HPDE6-E6E7 (cell line): ENCODE measurements around the gene CSNK1D.

Experiments used
- DNase-seq: peaks from one replicate; pipeline ENCODE4 v3.0.0; 2011; ENCODE audit warnings: missing footprints; ENCODE audit errors: extremely low spot score

The CSNK1D gene

DNA sequence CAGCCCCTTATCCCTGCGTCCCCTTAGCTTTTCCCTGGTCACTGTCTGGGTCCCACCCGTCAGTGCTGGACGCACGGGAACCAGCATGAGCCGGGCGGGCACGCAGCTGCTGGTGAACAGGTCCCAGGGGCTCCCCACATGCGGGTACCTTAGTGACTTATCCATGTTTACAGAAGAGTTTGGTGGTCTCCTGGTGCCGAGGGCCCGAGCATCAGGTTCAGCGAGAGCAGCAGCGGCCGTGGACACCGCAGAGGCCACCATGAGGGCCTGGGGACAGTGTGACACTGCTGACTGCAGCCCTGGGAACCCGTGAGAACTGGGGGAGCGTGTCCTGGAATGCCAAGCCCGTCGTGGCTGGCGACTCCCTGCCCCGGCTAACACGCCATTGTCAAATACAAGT, 37.4 kb upstream of the CSNK1D start:
- no peak for DNase-seq

DNA sequence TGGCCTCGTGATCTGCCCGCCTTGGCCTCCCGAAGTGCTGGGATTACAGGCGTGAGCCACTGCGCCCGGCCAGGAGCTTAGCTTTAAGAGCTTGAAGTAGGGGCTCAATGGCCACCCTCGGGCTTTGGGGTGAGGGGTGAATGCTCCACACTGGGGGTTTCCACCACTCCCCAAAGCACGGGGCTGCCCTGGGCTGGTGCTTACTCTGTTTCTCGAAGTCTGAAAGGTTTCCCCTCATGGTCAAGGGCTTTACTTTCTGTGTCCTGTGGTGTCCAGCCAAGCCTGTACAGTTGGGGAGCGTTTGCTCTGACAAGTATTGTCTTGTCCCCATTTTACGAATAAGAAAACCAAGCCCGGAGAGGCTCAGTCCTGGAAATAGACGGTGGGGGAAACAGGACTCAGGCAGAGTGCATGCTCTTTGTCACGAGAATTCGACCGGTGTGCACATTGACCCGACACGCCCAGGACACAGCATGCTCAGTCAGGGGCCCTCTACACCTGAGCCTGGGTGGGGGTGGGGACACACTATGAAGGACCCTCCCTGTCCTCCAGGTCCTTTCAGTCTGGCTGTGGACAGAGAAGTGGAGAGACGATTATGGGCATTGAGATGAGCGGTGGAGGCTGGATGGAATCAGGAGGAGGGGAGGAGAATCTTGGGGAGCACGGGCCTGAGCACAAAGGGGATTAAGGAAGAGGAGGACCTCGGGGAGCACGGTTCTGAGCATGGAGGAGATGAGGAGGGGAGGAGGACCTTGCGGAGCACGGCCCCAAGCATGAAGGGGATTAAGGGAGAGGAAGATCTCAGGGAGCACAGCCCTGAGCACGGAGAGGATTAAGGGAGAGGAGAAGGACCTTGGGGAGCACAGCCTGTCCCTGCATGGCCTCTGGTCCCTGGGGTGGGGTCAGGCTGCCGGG, 36.4 kb upstream of the CSNK1D start:
- DNase-seq = no peak

DNA sequence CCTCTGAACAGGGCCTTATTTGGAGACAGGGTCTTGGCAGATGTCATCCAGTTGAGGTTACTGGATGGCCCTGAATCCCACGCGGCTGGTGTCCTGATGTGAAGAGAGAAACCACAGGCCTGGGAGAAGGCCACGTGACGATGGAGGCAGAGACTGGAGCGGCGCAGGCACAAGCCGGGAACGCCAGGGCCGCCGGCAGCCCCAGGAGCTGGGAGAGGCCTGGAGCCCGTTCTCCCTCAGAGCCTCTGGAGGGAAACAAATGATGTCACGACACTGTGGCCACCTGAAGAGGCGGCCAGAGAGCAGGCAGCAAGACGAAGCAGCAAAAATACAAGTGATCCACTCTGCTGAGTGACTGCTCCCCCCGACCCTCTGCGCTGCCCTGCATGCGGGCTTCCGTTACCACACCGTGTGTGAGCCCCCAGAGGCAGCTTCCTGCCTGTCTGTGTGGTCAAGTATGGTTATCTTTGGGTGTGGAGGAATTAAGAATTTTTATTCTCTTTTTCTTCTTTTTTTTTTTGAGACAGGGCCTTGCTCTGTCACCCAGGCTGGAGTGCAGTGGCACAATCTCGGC, 32.3 kb upstream of the CSNK1D start:
- DNase-seq = no peak

DNA sequence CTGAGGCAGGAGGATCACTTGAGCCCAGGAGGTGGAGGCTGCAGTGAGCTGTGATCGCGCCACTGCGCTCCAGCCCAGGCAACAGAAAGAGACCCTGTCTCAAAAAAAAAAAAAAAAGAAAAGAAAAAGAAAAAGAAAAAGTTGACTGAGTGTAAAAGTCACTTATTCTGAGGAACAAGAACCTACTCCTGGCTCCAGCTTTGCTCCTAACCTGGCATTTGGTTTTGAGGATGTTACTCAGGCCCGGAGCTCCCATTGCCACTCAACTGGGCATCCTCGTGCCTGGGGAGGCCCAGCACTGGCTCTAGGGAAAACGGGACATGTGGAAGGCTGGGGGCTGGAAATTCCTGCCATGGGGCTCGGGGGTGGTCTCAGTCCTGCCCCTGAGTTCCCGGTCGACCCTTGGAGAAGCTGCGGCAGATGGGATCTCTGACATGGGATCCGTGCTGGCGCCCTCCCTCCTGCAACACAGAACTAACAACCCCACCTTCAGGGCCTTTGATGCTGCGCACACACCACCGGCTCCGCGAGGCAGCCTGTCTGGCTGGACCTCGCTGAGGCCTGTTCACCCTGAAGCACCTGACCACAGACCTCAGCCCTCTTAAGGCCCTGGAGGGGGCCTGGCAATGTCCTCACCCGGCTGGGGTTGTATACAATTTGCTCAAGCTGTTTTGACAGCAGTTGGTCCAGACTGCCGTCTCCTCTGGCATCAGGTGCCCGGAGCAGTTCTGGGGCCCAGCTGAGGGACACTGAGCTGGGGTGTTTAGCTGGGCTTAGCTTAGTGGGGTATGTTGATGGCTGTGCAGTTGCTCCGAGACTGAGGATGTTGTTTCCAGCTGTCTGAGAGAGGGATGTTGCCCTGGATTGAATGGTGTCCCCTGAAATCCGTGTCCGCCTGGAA, 31.6 kb upstream of the CSNK1D start:
- no peak for DNase-seq

DNA sequence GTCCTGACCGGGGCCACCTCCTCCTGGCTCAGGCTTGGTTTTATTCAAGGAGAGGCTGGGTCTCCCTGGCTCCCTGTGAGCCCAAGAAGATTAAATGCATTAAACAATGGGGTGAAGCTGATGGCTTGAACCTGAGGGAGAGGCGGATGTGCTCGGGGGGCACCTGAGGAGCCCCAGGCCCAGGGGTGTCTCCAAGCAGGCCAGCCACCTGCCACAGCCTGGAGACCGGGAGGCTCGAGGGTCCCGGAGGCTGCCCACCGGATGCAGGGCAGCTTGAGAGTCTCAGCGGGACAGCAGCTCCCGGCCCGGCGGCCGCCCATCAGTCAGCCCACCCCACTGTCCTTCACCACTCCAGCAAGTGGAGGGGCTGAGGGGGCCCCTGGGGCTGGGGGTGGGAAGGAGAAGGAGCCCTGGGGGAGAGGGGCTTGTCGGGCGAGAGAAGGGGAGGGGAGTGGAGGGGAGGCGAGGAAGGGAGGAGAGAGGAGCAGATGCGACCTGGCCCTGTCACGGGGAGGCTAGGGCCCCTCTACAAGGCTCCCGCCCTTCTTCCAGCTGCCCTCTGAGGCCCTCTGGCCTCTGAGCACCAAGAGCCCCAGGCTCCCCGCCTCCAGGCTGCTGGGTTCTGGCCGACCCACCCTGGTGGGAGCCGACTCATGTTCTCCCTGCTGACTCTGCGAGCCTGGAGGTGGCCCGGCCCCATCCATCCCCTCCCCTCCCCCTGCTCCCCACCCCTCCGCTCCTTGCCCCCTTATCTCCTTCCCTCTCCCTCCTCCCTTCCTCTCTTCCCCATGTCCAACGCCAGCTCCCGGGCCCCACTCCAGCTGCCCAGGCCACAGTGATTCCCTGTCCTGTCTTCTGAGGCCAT, 30.7 kb upstream of the CSNK1D start:
- DNase-seq = no peak

DNA sequence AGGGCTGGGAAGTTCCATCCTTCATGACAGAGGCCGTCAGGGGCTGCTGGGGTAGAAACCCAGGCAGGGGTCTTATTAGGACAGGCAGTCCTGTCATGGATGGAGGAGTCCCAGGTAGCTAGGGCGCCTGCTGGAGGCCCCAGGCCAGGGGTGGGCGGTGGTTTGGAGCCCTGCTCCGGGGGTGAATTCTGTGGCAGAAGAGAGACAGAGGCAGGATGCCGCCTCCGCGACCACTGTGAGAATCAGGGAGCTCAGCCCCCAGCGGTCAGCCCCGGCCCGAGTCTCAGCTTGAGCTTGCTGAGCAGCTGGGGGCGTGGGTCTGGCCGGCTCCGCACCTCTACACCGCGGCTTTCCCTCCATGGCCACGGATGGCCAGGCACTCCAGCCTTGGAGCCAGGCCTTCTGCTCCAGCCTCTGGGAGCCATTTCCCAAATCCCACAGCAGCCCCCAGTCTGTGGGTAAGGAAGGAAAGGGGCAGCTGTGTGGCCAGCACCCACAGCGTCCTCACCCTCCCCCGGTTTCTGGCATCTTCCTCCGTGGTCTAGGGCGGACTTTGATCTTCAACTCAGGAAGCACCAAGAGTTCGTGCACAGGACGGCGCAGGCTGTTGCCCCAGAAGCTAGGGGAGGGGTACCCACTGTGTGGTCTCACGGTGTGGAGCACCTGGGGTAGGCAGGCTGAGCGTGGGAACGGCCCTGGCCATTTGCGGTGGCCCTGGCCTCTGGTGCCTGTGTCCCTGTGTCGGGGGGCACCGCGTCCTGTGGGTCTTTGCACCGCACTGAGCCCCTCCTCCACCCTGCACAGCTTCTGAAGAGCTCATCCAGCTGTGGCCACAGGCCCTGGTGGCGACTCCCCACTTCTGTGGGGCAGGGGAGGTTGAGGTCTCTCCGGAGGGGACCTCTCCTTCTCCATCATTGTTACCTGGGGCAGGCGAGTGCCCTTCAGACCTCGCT, 29.8 kb upstream of the CSNK1D start:
- DNase-seq = no peak

DNA sequence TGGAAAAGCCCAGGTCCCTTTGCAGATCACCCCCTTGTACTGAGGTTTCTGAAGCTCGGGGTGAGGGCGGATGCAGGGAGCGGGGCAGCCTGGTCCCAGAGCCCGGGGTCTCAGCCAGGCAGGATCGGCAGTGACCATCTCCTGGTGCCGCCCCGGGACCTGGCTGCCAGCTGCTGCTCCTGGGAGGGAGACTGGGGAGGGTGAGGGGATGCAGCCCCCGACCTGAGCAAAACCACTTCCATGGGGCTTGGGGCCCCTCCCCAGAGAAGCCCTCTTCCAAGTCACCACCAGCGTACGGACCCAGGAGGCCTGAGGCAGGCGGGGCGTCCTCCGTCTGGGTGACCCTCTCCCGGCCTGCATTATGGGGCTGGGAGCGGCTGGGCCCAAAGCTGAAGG, 29.1 kb upstream of the CSNK1D start:
- no peak for DNase-seq

DNA sequence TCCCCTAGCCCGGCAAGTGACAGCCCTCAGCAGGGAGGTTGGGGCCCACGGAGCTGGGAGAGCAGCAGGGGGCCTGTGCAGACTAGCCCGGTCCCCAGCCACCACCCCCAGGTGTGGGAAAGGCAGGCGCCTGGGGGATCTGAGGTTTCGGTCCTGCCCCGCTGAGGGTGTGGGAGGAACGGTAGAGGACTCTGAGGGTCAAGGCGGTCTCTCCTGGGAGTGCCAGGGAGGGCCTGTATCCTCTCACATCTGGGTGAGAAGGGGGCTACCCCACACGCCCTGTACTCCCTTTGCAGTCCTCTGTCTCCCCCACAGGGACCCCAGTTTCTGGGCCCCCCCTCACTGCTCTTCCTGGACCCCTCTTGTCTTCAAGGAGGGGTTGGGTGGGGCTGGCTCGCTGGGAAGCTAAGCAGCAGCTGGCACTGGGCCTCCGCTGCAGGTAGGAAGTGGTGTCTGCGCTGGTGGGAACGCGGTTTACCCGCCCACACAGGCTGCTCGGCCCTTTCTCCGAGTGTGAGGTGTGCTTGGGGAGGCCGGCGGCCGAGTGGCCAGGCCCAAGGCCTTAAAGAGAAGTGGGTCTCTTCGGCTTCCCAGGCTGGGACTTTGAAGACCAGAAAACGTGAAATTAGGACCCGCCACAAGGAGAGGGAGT, 28.5 kb upstream of the CSNK1D start:
- no peak for DNase-seq

DNA sequence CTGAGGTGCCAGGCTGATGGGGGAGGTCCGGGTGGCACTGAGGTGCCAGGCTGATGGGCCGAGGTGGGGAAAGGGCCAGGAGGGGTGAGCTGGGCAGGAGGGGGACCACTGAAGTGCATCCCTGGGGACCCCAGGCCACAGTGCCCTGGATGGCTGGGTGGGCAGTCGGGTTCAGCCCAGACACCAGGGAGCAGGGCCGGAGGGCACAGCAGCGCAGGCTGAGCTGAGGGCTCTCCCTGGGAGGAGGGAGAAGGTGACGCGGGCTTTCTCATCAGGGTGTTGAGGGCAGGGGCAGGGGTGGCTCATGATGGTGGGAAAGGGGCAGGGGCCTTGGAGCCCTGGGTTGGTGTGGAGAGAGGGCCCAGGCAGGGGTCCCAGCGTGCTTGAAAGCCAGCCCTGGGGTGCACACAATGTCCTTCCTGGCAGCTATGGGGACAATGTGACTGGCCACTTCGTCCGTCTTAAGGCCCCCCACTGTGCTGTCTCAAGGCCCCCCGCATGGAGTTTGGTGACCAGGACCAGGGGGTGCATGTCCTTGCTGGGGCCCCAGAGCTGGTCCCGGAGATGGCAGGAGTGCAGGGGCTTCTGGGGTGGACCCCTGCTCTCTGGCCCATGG, 27.9 kb upstream of the CSNK1D start:
- no peak for DNase-seq

DNA sequence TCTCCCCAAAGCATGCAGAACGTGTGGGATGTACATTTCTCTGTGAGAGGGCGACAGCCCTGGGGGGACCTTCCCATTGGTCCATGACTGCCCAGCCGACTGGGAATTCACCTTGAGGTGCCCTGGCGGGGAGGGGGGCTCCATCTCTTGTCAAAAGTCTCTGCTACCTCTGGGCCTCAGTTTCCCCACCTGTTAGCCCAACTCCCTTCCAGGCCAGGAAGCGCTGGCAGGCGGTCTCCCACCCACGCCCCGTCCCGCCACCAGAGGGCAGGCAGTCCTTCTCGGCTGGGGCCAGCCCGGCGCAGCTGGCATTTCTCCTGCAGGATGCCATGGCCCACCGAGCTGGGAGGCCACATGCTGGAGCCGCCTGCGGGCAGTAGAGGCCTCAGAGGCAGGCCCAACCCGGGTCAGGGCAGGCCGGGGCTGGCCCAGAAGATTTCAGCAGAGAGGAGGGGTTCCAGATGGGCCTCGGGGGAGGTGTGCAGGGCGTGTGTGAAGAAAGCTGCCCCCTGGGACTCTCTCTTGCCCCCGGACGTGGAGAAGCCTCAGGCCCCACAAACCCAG, 27.3 kb upstream of the CSNK1D start:
- DNase-seq = no peak

DNA sequence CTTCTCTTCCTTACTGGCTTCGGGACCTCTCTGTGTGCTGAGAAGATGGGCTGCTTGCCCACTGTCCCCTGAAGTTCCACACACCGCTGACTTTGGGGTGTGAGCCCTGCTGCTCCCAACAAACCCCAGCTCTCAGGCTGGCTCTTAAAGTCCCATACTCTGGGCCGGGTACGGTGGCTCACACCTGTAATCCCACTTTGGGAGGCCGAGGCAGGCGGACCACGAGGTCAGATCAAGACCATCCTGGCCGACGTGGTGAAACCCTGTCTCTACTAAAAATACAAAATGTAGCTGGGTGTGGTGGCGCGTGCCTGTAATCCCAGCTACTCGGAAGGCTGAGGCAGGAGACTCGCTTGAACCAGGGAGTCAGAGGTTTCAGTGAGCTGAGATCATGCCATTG, 26.7 kb upstream of the CSNK1D start:
- DNase-seq = no peak

DNA sequence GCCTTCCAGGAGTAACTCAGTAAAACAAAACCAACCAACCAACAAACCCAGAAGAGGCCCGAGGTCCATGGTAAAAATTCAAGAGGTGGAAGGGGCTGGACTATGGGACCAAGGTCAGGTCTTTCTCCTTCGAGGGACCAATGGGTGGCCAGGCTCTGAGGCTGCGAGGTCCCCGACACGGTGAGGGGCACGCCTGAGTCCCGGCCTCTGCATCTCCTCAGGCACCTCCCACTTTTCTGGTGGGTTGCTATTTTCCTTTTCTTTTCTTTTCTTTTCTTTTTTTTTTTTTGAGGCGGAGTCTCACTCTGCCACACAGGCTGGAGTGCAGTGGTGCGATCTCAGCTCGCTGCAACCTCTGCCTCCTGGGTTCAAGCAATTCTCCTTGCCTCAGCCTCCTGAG, 26.0 kb upstream of the CSNK1D start:
- no peak for DNase-seq

DNA sequence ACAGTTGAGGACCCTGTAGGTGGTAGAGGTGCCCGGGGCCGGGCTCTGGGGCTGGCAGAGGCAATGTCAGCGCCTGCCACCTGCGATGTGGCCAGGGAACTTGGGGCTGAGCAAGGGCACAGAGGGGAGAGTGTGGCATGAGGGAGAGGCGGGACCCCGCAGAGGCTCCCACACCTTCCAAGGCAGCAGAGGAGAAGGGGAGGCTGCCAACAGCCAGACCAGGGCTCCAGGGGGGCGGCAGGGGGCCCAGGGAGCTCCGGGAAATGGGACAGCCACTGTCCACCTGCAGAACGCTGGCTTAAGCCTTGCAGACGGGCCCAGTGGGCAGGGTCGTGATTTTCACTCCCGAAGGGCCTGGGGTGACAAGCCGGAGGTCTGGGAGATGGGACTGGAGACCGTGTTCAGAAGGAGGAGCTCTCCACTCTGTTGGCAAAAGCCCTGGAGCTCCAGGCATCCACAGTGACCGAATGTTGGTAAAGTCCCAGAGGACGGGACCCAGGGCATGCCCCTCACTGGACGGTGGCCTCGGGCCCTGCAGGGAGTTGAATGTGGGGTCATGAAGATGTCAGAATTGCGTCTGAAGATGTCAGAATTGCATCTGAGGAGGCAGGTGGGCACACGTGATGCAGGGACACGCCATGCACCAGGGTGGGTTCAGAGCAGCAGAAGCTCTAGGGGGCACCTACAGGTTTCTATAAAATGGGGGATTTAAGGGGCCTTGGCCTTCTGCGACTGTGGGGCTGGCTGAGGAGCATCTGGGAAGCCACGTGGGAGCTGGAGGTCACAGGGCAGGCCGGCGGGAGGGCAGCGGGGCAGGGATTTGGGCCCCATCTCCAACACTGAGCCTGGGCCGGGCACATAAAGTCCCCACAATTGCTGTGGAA, 25.3 kb upstream of the CSNK1D start:
- DNase-seq = no peak

DNA sequence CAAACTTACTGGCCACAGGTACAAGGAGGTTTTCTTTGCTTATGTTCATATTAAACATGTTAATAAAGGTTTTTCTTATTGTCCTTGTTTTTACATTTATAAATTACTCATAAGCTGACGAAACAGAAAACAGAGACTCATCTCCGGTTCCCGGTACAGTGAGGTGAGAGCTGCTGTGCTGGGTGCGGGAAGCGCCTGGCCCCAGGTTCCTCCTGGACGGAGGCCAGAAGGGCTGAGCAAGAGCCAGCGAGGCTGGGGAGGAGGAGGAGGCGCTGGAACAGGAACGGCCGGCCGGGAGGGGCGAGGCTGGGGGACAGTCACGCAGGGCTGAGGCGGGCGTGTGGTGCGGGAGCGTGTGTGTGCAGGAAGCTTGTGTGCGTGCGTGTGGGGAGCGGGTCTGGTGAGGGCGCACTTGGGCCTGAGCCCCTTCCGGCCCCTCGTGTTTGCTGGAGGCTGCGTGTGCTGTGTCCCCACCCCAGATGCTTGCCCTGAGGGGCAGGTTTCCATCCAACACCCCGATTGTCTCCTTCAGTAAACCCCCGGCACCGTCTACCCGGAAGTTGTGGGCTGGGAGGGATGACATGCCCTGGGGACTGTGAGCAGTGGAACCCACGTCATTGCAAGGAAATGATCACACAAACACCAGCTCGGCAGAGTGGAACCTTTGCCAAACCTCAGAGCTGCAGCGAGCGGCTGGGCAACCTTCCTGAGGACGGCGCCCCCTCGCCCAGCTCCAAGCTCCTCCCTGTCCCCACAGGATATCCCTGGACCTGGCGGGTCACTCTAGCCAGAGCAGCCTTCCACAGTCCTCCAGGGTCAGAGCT, 24.4 kb upstream of the CSNK1D start:
- DNase-seq = peak; percentile 90

DNA sequence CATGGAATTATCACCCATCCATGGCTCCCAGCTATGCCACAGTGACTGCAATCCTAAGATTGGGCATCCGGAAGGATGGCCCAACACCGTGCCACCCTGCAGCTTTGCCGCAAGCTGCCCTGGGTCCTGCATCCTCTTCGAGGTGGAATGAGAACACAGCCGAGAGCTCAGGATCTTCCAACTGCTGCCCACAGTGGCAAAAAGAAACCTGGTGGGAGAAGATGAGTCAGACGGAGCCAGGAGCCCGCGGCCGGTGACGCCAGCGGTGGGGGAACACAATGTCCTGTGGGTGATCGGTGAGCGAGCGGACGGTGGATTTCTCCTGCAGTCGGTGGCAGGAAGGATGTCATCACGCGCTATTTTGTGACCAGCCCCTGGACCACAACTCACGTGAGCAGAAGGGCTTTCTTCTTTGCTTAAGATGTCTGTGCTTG, 23.8 kb upstream of the CSNK1D start:
- DNase-seq = peak; percentile 77

DNA sequence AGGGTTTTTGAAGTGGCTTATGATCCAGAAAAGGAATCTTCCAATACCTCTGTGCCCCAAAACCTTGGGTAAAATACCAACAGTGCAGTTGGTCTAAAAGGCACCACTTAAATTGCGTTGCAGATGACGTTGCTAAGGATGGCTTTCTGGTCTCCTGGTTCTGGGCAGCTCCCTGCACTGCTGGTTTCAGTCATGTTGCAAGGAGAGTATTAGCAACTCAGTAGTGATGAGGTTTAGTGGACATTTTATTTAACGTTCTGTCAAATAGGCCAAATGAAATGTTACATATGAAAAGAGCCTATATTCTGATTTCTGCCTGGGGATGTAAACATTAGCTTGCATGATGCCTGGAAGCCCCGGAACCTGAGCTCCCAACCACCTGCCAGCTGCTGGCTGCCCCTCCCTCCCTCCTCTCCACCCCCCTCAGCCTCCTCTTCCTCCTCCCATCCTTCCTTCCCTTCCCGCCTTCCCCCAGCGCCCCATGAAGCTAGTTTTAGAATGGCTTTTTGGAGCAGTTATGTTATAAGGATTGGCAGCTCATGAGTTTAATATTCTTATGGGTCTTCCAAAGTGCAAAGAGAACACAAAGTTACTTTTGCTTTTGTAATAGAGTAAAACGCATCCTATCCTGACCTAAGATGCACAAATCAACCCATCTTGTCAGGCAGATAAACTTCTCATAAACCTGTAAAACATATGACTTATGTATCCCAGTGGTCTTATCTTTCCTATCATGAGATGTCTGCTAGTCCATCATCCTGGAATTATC, 23.2 kb upstream of the CSNK1D start:
- DNase-seq = no peak
